ENCODE results near the gene SHROOM3.

SHROOM3 gene

GRCh38 chr4:76426272-76426671 is 8.8 kb upstream of the SHROOM3 start:
- Histone ChIP-seq H3K36me3 (no peaks in the 10 kb centered on the region), H3K27me3 (no peaks in the 10 kb centered on the region), H3K4me1 (no peaks in the 10 kb centered on the region), H3K4me3 (ENCODE audit: low read depth, low read length) (no peak overlapping the region), H3K9me3 (no peaks in the 10 kb centered on the region)
- peak; percentile 34 for TF ChIP-seq CTCF (IDR thresholded peaks at IDR 0.05; ENCODE audit: low read depth, low read length)
- no peak for DNase-seq

DNA sequence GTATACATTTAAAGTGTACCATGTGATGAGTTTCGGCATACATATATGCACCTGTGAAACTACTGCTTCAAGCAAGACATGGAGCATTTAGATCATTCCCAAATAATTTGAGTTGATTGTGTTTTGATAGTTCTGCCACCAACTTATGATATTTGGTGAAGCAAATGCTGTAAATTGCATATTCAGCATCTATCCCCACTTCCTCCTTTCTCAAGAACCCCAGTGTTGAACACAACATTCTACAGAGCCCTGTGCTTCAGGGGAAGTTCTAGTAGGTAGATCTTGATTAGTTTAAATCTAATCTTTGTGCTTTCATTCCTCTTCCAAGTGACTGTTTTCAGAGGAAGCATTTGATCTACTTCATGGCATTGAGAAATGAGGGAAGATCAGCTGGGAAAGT is 5.4 kb upstream of the SHROOM3 start:
- TF ChIP-seq CTCF (IDR thresholded peaks at IDR 0.05; ENCODE audit: low read depth, low read length): no peak
- H3K9me3 ChIP-seq: no peaks in the 10 kb centered on the region
- DNase-seq: no peak
- H3K27me3 ChIP-seq: peaks cover 11% of the 10 kb centered on the region
- no peaks in the 10 kb centered on the region for H3K36me3 ChIP-seq
- no peaks in the 10 kb centered on the region for H3K4me1 ChIP-seq
- H3K4me3 ChIP-seq (ENCODE audit: low read depth, low read length): no peak overlapping the region

GRCh38 chr4:76430519-76431388 is 4.3 kb upstream of the SHROOM3 start:
- Histone ChIP-seq H3K4me3 (ENCODE audit: low read depth, low read length) (peak overlapping the region; percentile 5; the same call in 1 of the 2 replicates), H3K36me3 (no peaks in the 10 kb centered on the region), H3K9me3 (no peaks in the 10 kb centered on the region), H3K27me3 (peaks cover 23% of the 10 kb centered on the region), H3K4me1 (no peaks in the 10 kb centered on the region)
- TF ChIP-seq CTCF (IDR thresholded peaks at IDR 0.05; ENCODE audit: low read depth, low read length): peak; percentile 68
- DNase-seq: peak; percentile 27

DNA sequence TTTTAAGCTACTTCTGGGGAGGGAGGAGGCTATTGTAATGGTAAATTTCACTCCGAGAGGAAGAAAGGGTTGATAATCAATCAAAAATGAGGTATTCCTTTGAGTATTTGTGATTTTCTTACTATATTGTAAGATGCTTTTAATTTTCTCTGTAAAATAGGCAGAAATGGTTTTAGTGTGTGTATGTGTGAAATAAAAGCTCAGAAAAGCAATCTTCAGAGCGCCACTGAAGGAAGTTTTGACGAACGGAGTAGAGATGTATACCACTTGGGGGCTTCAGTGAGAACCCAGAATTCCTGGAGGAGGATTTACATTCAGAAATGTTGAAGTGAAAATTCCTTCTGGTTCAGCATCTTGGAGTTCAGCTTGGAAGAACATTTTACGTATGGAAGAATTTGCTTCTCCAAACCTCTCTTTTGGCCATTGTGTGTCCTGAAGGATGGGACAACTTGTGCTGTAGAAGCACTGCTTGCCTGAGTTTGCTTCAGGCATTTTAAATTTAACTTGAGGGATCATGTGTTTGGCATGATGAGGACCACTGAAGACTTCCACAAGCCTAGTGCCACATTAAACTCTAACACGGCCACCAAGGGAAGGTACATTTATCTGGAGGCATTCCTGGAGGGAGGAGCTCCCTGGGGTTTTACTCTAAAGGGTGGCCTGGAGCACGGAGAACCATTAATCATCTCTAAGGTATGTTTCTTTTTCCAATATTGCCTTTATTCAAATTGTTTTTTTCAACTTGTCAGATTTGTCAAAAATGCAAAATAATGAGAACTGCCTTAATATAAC is 695 bp downstream of the SHROOM3 start:
- TF ChIP-seq CTCF (IDR thresholded peaks at IDR 0.05; ENCODE audit: low read depth, low read length): no peak
- no peaks in the 10 kb centered on the region for H3K36me3 ChIP-seq
- H3K4me1 ChIP-seq: no peaks in the 10 kb centered on the region
- peaks cover 49% of the 10 kb centered on the region for H3K27me3 ChIP-seq
- H3K9me3 ChIP-seq: no peaks in the 10 kb centered on the region; the same call in 1 of the 2 replicates
- DNase-seq: no peak
- H3K4me3 ChIP-seq (ENCODE audit: low read depth, low read length): no peak overlapping the region

GRCh38 chr4:76439491-76439890 is 4.5 kb downstream of the SHROOM3 start:
- no peaks in the 10 kb centered on the region for H3K36me3 ChIP-seq
- no peak for TF ChIP-seq CTCF (IDR thresholded peaks at IDR 0.05; ENCODE audit: low read depth, low read length)
- H3K4me1 ChIP-seq: no peaks in the 10 kb centered on the region
- DNase-seq: no peak
- H3K27me3 ChIP-seq: peaks cover 42% of the 10 kb centered on the region
- H3K4me3 ChIP-seq (ENCODE audit: low read depth, low read length): no peak overlapping the region
- no peaks in the 10 kb centered on the region; the same call in 1 of the 2 replicates for H3K9me3 ChIP-seq

Measured in BE2C (cell line).